Lower leg skin (tissue), 3 donors: Measurements from ENCODE around the gene RAPGEF1.

Source experiments
- POLR2A ChIP-seq, 2 donors: fragments of 450-650 bp; IDR thresholded peaks; one replicate each; pipeline ENCODE4 v1.6.1; 2016 to 2017; ENCODE audit warnings: antibody characterized with exemption in 2 of 2, mild to moderate bottlenecking in 1 of 2, moderate library complexity in 1 of 2
- TF ChIP-seq, protein P1 (sequence below), 3 donors: fragments of 450-650 bp; IDR thresholded peaks; one replicate each; pipeline ENCODE4 v1.5.1; 2016; ENCODE audit warnings: antibody characterized with exemption in 3 of 3, mild to moderate bottlenecking in 3 of 3, moderate library complexity in 2 of 3

DNA sequence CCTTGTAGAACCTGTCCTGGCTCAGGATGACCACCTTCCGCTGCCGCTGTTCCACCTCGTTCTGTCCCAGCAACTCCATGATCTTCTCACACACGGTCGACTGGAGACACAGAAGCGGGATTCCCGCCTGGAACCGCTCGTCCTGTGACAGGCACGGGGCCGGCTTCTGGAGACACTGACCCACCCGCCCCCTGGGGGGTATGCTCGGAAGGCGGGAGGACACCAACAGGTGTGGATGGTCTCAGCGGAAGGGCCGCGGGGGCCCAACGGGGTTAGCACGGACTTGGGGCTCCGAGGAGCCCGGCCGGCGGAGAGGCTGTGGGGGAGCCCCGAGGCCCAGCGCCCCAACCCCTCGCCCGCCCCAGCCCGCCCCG, 209.3 kb downstream of the RAPGEF1 start:
- TF ChIP-seq, protein P1, sequence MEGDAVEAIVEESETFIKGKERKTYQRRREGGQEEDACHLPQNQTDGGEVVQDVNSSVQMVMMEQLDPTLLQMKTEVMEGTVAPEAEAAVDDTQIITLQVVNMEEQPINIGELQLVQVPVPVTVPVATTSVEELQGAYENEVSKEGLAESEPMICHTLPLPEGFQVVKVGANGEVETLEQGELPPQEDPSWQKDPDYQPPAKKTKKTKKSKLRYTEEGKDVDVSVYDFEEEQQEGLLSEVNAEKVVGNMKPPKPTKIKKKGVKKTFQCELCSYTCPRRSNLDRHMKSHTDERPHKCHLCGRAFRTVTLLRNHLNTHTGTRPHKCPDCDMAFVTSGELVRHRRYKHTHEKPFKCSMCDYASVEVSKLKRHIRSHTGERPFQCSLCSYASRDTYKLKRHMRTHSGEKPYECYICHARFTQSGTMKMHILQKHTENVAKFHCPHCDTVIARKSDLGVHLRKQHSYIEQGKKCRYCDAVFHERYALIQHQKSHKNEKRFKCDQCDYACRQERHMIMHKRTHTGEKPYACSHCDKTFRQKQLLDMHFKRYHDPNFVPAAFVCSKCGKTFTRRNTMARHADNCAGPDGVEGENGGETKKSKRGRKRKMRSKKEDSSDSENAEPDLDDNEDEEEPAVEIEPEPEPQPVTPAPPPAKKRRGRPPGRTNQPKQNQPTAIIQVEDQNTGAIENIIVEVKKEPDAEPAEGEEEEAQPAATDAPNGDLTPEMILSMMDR (IDR thresholded peaks at IDR 0.05), result no peak
- TF ChIP-seq POLR2A (IDR thresholded peaks at IDR 0.05), result no peak
